Parathyroid adenoma (tissue), 2 donors: ENCODE results near the gene TSPAN18.

Source experiments
- H2AFZ ChIP-seq: fragments of 300-600 bp; sonication (generic); one replicate; pipeline ENCODE4 v1.7.0; 2017; ENCODE audit warnings: antibody characterized with exemption, mild to moderate bottlenecking
- H3K27ac ChIP-seq: fragments of 300-600 bp; sonication (generic); one replicate; pipeline ENCODE4 v1.7.0; 2017
- H3K27me3 ChIP-seq: fragments of 300-600 bp; sonication (generic); one replicate; pipeline ENCODE4 v1.7.0; 2017; ENCODE audit warnings: low read length; ENCODE audit not compliant: control insufficient read depth, insufficient read depth
- H3K36me3 ChIP-seq: fragments of 300-600 bp; sonication (generic); one replicate; pipeline ENCODE4 v1.7.0; 2017; ENCODE audit warnings: low read length; ENCODE audit not compliant: control insufficient read depth, insufficient read depth
- H3K4me1 ChIP-seq: fragments of 300-600 bp; sonication (generic); one replicate; pipeline ENCODE4 v1.7.0; 2017; ENCODE audit warnings: control low read depth
- H3K4me2 ChIP-seq: fragments of 300-600 bp; sonication (generic); one replicate; pipeline ENCODE4 v1.7.0; 2017; ENCODE audit warnings: low read length
- H3K4me3 ChIP-seq: fragments of 300-600 bp; sonication (generic); one replicate; pipeline ENCODE4 v1.7.0; 2017; ENCODE audit warnings: low read depth, low read length
- H3K79me2 ChIP-seq: fragments of 300-600 bp; sonication (generic); one replicate; pipeline ENCODE4 v1.7.0; 2017; ENCODE audit warnings: control low read depth
- H3K9ac ChIP-seq: fragments of 300-600 bp; sonication (generic); one replicate; pipeline ENCODE4 v1.7.0; 2017; ENCODE audit warnings: mild to moderate bottlenecking
- H3K9me3 ChIP-seq: fragments of 300-600 bp; sonication (generic); one replicate; pipeline ENCODE4 v1.7.0; 2017; ENCODE audit warnings: low read length; ENCODE audit not compliant: control insufficient read depth
- TF ChIP-seq, protein P1 (sequence below): fragments of 300-600 bp; sonication (generic); IDR thresholded peaks from one replicate; pipeline ENCODE4 v1.7.0; 2017; ENCODE audit warnings: antibody characterized with exemption, mild to moderate bottlenecking
- donor health status: primary hyperparathyroidism.

The TSPAN18 gene

GRCh38 chr11:44687388-44687787 is 39.4 kb upstream of the TSPAN18 start:
- no peak overlapping the region for H3K4me3 ChIP-seq
- no peak overlapping the region for H3K27ac ChIP-seq
- TF ChIP-seq, protein P1, sequence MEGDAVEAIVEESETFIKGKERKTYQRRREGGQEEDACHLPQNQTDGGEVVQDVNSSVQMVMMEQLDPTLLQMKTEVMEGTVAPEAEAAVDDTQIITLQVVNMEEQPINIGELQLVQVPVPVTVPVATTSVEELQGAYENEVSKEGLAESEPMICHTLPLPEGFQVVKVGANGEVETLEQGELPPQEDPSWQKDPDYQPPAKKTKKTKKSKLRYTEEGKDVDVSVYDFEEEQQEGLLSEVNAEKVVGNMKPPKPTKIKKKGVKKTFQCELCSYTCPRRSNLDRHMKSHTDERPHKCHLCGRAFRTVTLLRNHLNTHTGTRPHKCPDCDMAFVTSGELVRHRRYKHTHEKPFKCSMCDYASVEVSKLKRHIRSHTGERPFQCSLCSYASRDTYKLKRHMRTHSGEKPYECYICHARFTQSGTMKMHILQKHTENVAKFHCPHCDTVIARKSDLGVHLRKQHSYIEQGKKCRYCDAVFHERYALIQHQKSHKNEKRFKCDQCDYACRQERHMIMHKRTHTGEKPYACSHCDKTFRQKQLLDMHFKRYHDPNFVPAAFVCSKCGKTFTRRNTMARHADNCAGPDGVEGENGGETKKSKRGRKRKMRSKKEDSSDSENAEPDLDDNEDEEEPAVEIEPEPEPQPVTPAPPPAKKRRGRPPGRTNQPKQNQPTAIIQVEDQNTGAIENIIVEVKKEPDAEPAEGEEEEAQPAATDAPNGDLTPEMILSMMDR = no peak
- no peaks in the 10 kb centered on the region for H3K27me3 ChIP-seq
- no peak overlapping the region for H3K4me2 ChIP-seq
- no peaks in the 10 kb centered on the region for H3K36me3 ChIP-seq
- no peaks in the 10 kb centered on the region for H3K9me3 ChIP-seq
- no peaks in the 10 kb centered on the region for H3K79me2 ChIP-seq
- H3K9ac ChIP-seq = no peak overlapping the region
- H2AFZ ChIP-seq = no peak overlapping the region
- no peaks in the 10 kb centered on the region for H3K4me1 ChIP-seq

DNA sequence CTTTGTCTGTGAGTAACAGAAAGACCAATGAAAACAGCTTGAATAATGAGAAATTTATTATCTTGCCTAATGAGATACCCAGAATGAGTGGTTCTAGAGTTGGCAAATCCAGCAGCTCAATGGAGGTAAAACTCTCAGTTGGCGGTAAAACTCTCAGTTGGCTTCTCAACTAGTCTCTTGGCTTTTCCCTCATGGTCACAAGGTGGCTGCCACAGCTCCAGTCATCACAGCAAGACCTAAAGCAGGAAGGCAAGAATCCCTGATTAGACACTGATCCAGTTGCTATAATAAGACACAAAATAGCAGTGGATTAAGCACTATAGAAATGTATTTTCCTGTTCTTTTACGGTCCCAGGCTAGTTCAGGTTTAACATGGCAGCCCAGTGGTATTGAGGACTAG is 37.5 kb upstream of the TSPAN18 start:
- Histone ChIP-seq H3K79me2 (no peaks in the 10 kb centered on the region), H3K4me2 (no peak overlapping the region), H2AFZ (no peak overlapping the region), H3K4me1 (no peaks in the 10 kb centered on the region), H3K9me3 (no peaks in the 10 kb centered on the region), H3K27ac (no peak overlapping the region), H3K4me3 (no peak overlapping the region), H3K27me3 (no peaks in the 10 kb centered on the region), H3K9ac (no peak overlapping the region), H3K36me3 (no peaks in the 10 kb centered on the region)
- TF ChIP-seq, protein P1 = no peak

- no peaks in the 10 kb centered on the region for H3K79me2 ChIP-seq
- TF ChIP-seq, protein P1 = no peak
- no peak overlapping the region for H3K27ac ChIP-seq
- no peaks in the 10 kb centered on the region for H3K9me3 ChIP-seq
- H3K4me2 ChIP-seq = no peak overlapping the region
- no peaks in the 10 kb centered on the region for H3K4me1 ChIP-seq
- no peak overlapping the region for H2AFZ ChIP-seq
- H3K9ac ChIP-seq = no peak overlapping the region
- no peak overlapping the region for H3K4me3 ChIP-seq
- H3K36me3 ChIP-seq = no peaks in the 10 kb centered on the region
- H3K27me3 ChIP-seq = no peaks in the 10 kb centered on the region
These were observed 36.1 kb upstream of the TSPAN18 start for GRCh38 chr11:44690651-44691050.

- Histone ChIP-seq H3K9me3 (no peaks in the 10 kb centered on the region), H3K4me1 (no peaks in the 10 kb centered on the region), H3K4me3 (no peak overlapping the region), H3K4me2 (no peak overlapping the region), H2AFZ (no peak overlapping the region), H3K27me3 (no peaks in the 10 kb centered on the region), H3K27ac (no peak overlapping the region), H3K79me2 (no peaks in the 10 kb centered on the region), H3K9ac (no peak overlapping the region), H3K36me3 (no peaks in the 10 kb centered on the region)
- TF ChIP-seq, protein P1 = no peak
These were observed 34.3 kb upstream of the TSPAN18 start for GRCh38 chr11:44692460-44692859.

GRCh38 chr11:44693654-44694119 is 33.1 kb upstream of the TSPAN18 start:
- TF ChIP-seq, protein P1 = no peak
- Histone ChIP-seq H3K4me3 (no peak overlapping the region), H3K9me3 (no peaks in the 10 kb centered on the region), H3K4me1 (no peaks in the 10 kb centered on the region), H3K9ac (no peak overlapping the region), H3K27me3 (no peaks in the 10 kb centered on the region), H2AFZ (no peak overlapping the region), H3K79me2 (no peaks in the 10 kb centered on the region), H3K27ac (no peak overlapping the region), H3K36me3 (no peaks in the 10 kb centered on the region), H3K4me2 (no peak overlapping the region)
